Lower lobe of right lung (tissue), 2 donors: ENCODE results near the gene FOXO6. TPM values are rescaled to one million over a fixed set of nuclear protein-coding genes. Genes with fewer than 3 reads are reported as not detected.

Experiments
- ATAC-seq, 2 donors: fragments of 200-7000 bp; cut with Tn5 transposase; one replicate each; pipeline ENCODE4 v1.9.1; 2020 to 2022; ENCODE audit warnings: mild to moderate bottlenecking in 2 of 2, moderate library complexity in 2 of 2
- DNase-seq: peaks from one replicate; pipeline ENCODE4 v3.0.0-alpha.2; 2020
- H3K27ac ChIP-seq: fragments of 200-600 bp; one replicate; pipeline ENCODE4 v1.8.0; 2022
- H3K27me3 ChIP-seq: fragments of 200-600 bp; one replicate; pipeline ENCODE4 v1.8.0; 2022; ENCODE audit warnings: low read depth
- H3K36me3 ChIP-seq: fragments of 200-600 bp; one replicate; pipeline ENCODE4 v1.8.0; 2022; ENCODE audit warnings: mild to moderate bottlenecking
- H3K4me1 ChIP-seq: fragments of 200-600 bp; one replicate; pipeline ENCODE4 v1.8.0; 2022
- H3K4me3 ChIP-seq: fragments of 200-600 bp; one replicate; pipeline ENCODE4 v1.8.0; 2022; ENCODE audit warnings: mild to moderate bottlenecking
- H3K9me3 ChIP-seq: fragments of 200-600 bp; one replicate; pipeline ENCODE4 v1.8.0; 2022
- CTCF ChIP-seq: fragments of 200-600 bp; IDR thresholded peaks from one replicate; pipeline ENCODE4 v1.8.0; 2022; ENCODE audit warnings: antibody characterized with exemption, mild to moderate bottlenecking
- intact Hi-C: fragments of 100-400 bp; cut with DNase I; formaldehyde crosslinking; loops from one replicate; pipeline ENCODE4 v1.11.0; 2022
- total RNA-seq: library from RNA; stranded (reverse); fragmentation: NEBNext Ultra II Directional; extraction: Animal tissue kit (Norgen Biotek cat#: 25700); gene quantifications from one replicate; pipeline ENCODE4 v1.2.1, GENCODE V29; 2021
- donor health status: DM: no; HTN: yes; CAD: no; lungs with severe emphysema.

FOXO6 gene
- total RNA-seq, 1 donor from 2014 or later = 0.92 TPM

GRCh38 chr1:41418857-41419583, 57.8 kb downstream of the FOXO6 start:
- Histone ChIP-seq H3K27me3 (no peaks in the 10 kb centered on the region), H3K27ac (peak overlapping the region; percentile 10), H3K4me1 (peaks cover 15% of the 10 kb centered on the region), H3K4me3 (no peak overlapping the region), H3K9me3 (no peaks in the 10 kb centered on the region), H3K36me3 (no peaks in the 10 kb centered on the region)
- DNase-seq (peak; percentile 77), ATAC-seq (peak; percentile 70 to 73)
- no peak for TF ChIP-seq CTCF
- intact Hi-C loops = loop anchor here (10.0 kb wide), 1 partner anchor 154 kb away; no protein-coding TSS in a partner anchor

DNA sequence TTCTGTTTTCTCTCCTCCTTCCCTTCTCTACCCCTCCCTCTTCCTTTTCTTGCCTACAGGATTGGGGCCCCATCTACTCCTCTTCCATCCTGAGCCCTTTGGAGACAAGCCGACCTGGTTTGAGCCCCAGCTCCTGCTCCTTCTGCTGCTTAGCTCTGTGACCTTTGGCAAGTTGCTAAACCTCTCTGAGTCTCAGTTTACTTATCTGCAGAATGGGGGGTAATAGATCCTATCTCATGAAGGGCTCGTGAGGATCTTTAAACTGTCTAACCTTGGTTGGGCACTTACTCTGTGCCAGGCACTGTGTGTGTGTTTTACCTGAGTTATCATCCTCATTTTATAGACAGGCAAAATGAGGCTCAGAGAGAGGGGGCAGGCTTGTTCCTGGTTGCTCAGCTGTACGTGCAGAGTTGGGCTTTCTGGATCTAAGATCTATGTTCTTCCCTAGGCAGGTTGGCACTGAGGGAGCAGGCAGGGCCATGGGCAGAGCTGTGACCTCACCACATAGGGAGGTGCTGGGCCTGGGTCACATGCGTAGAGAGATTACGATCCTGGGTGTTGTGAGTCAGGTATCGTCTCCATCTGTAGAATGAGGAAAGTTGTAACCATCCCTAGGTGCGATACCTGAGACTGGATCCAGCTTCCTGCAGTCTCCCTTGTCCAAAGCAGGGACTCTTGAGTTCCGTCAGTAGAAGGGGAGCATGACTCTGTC, 58.5 kb downstream of the FOXO6 start:
- H3K36me3 ChIP-seq = no peaks in the 10 kb centered on the region
- H3K4me1 ChIP-seq = peaks cover 15% of the 10 kb centered on the region
- no peaks in the 10 kb centered on the region for H3K27me3 ChIP-seq
- intact Hi-C loops = loop anchor here (10.0 kb wide), 1 partner anchor 155 kb away; no protein-coding TSS in a partner anchor
- H3K27ac ChIP-seq = peak overlapping the region; percentile 10
- H3K4me3 ChIP-seq = no peak overlapping the region
- no peak for ATAC-seq
- no peak for TF ChIP-seq CTCF
- H3K9me3 ChIP-seq = no peaks in the 10 kb centered on the region
- no peak for DNase-seq

DNA sequence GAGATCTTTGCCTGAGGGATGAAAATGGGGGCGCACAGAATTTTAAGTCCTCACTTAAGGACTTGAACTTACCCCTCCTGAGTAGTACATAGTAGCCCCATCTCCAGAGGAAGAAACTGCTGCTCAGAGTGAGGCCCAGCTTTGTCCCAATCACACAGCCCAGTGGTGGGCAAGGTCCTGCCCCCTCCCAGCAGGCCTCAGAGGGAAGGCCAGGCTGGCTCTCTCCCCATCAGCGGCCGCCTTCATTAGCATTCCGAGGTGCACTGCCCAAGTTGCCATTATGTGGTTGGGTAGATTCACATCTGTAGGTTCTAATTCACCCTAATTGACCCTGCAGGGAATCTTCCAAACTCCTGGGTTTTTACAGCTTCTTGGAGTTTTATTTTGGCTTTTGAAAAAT, 59.1 kb downstream of the FOXO6 start:
- ATAC-seq (no peak), DNase-seq (no peak)
- no peaks in the 10 kb centered on the region for H3K27me3 ChIP-seq
- no peak for TF ChIP-seq CTCF
- peaks cover 15% of the 10 kb centered on the region for H3K4me1 ChIP-seq
- no peak overlapping the region for H3K27ac ChIP-seq
- no peak overlapping the region for H3K4me3 ChIP-seq
- no peaks in the 10 kb centered on the region for H3K36me3 ChIP-seq
- intact Hi-C loops = no loop called here
- no peaks in the 10 kb centered on the region for H3K9me3 ChIP-seq

- DNase-seq (no peak), ATAC-seq (no peak)
- Histone ChIP-seq H3K36me3 (no peaks in the 10 kb centered on the region), H3K4me1 (peaks cover 15% of the 10 kb centered on the region), H3K9me3 (no peaks in the 10 kb centered on the region), H3K27ac (no peak overlapping the region), H3K27me3 (no peaks in the 10 kb centered on the region), H3K4me3 (no peak overlapping the region)
- intact Hi-C loops = no loop called here
- TF ChIP-seq CTCF = no peak
These were observed 59.6 kb downstream of the FOXO6 start for GRCh38 chr1:41420860-41421259.

GRCh38 chr1:41422306-41422705, 61.1 kb downstream of the FOXO6 start:
- no peaks in the 10 kb centered on the region for H3K9me3 ChIP-seq
- DNase-seq (no peak), ATAC-seq (no peak)
- no peak overlapping the region for H3K27ac ChIP-seq
- H3K27me3 ChIP-seq = no peaks in the 10 kb centered on the region
- TF ChIP-seq CTCF = no peak
- intact Hi-C loops = no loop called here
- no peaks in the 10 kb centered on the region for H3K36me3 ChIP-seq
- peaks cover 15% of the 10 kb centered on the region for H3K4me1 ChIP-seq
- H3K4me3 ChIP-seq = no peak overlapping the region
